Activated naive CD8-positive, alpha-beta T cell treated with anti-CD3 and anti-CD28 coated beads, Interleukin-2, amount 10 ng/mL, durations not matched to agents 7 days and 5 days (primary cell): ENCODE measurements around the gene C1QL2. TPM values are rescaled to one million over a fixed set of nuclear protein-coding genes. Genes with fewer than 3 reads are reported as not detected.

Experiments used
- ATAC-seq: fragments of 150-1000 bp; cut with Tn5 transposase; one replicate; pipeline ENCODE4 v1.10.0; 2021; ENCODE audit warnings: low read depth, moderate library complexity
- POLR2A ChIA-PET: fragments of 350-600 bp; sonication (Branson Sonifier 250); formaldehyde crosslinking; loops from one replicate; lab custom pipeline; 2021; ENCODE audit warnings: antibody characterized with exemption; lab: Charles Lee
- DNase-seq: peaks from one replicate; pipeline ENCODE4 v3.0.0; 2021
- H3K27ac Mint-ChIP-seq: one replicate; pipeline ENCODE4 v1.8.0; 2022; ENCODE audit warnings: mild to moderate bottlenecking, mixed read lengths
- H3K27me3 Mint-ChIP-seq: one replicate; pipeline ENCODE4 v1.8.0; 2022; ENCODE audit warnings: mild to moderate bottlenecking, moderate library complexity, mixed read lengths
- H3K36me3 Mint-ChIP-seq: one replicate; pipeline ENCODE4 v1.8.0; 2021; ENCODE audit warnings: mild to moderate bottlenecking, mixed read lengths
- H3K4me1 Mint-ChIP-seq: one replicate; pipeline ENCODE4 v1.8.0; 2021; ENCODE audit warnings: mixed read lengths
- H3K4me3 Mint-ChIP-seq: one replicate; pipeline ENCODE4 v1.8.0; 2022; ENCODE audit warnings: mild to moderate bottlenecking, moderate library complexity, mixed read lengths
- H3K9me3 Mint-ChIP-seq: one replicate; pipeline ENCODE4 v1.8.0; 2021; ENCODE audit warnings: mixed read lengths
- total RNA-seq, 2 experiments: library from RNA; stranded (reverse); gene quantifications; one replicate each; pipeline ENCODE4 v1.2.3, GENCODE V29; 2021

The C1QL2 gene
- total RNA-seq, 2 experiments from 2014 or later: not detected

- no peaks in the 10 kb centered on the region for H3K4me1 Mint-ChIP-seq
- no peaks in the 10 kb centered on the region for H3K36me3 Mint-ChIP-seq
Measured at GRCh38 chr2:119147776-119148715, 10.5 kb downstream of the C1QL2 start.

GRCh38 chr2:119144806-119145205, 13.7 kb downstream of the C1QL2 start:
- ATAC-seq (no peak), DNase-seq (no peak)
- H3K36me3 Mint-ChIP-seq: no peaks in the 10 kb centered on the region
- POLR2A ChIA-PET: no interaction called here
- no peaks in the 10 kb centered on the region for H3K9me3 Mint-ChIP-seq
- no peak overlapping the region for H3K4me3 Mint-ChIP-seq
- no peaks in the 10 kb centered on the region for H3K4me1 Mint-ChIP-seq
- no peak overlapping the region for H3K27ac Mint-ChIP-seq
- peaks cover 4% of the 10 kb centered on the region for H3K27me3 Mint-ChIP-seq

More at GRCh38 chr2:119147776-119148715, 10.5 kb downstream of the C1QL2 start:
- no peak overlapping the region for H3K4me3 Mint-ChIP-seq
- ATAC-seq (no peak), DNase-seq (no peak)
- H3K9me3 Mint-ChIP-seq: no peaks in the 10 kb centered on the region
- H3K27ac Mint-ChIP-seq: no peak overlapping the region
- POLR2A ChIA-PET: no interaction called here
- H3K27me3 Mint-ChIP-seq: peaks cover 17% of the 10 kb centered on the region

- no peak overlapping the region for H3K4me3 Mint-ChIP-seq
- H3K9me3 Mint-ChIP-seq: no peaks in the 10 kb centered on the region
- DNase-seq (no peak), ATAC-seq (no peak)
- POLR2A ChIA-PET: no interaction called here
- H3K27me3 Mint-ChIP-seq: peaks cover 3% of the 10 kb centered on the region
- H3K27ac Mint-ChIP-seq: no peak overlapping the region
- no peaks in the 10 kb centered on the region for H3K4me1 Mint-ChIP-seq
- H3K36me3 Mint-ChIP-seq: no peaks in the 10 kb centered on the region
Measured at GRCh38 chr2:119142824-119143223, 15.7 kb downstream of the C1QL2 start.

- no peaks in the 10 kb centered on the region for H3K4me1 Mint-ChIP-seq
- ATAC-seq (no peak), DNase-seq (no peak)
Measured at GRCh38 chr2:119137502-119137901, 21.0 kb downstream of the C1QL2 start.

GRCh38 chr2:119136872-119137271, 21.7 kb downstream of the C1QL2 start:
- ATAC-seq (no peak), DNase-seq (no peak)
- Mint-ChIP-seq H3K27ac (no peak overlapping the region), H3K36me3 (no peaks in the 10 kb centered on the region), H3K4me3 (no peak overlapping the region), H3K9me3 (no peaks in the 10 kb centered on the region), H3K4me1 (no peaks in the 10 kb centered on the region), H3K27me3 (peaks cover 2% of the 10 kb centered on the region)
- POLR2A ChIA-PET: no interaction called here

More at GRCh38 chr2:119137502-119137901, 21.0 kb downstream of the C1QL2 start:
- POLR2A ChIA-PET: no interaction called here
- Mint-ChIP-seq H3K36me3 (no peaks in the 10 kb centered on the region), H3K27ac (no peak overlapping the region), H3K9me3 (no peaks in the 10 kb centered on the region), H3K27me3 (peaks cover 4% of the 10 kb centered on the region), H3K4me3 (no peak overlapping the region)

GRCh38 chr2:119136093-119136492, 22.5 kb downstream of the C1QL2 start:
- Mint-ChIP-seq H3K27me3 (peaks cover 2% of the 10 kb centered on the region), H3K36me3 (no peaks in the 10 kb centered on the region), H3K4me3 (no peak overlapping the region), H3K4me1 (no peaks in the 10 kb centered on the region), H3K9me3 (no peaks in the 10 kb centered on the region), H3K27ac (no peak overlapping the region)
- DNase-seq (no peak), ATAC-seq (no peak)
- POLR2A ChIA-PET: no interaction called here

- Mint-ChIP-seq H3K36me3 (no peaks in the 10 kb centered on the region), H3K27ac (no peak overlapping the region), H3K27me3 (peaks cover 3% of the 10 kb centered on the region), H3K4me1 (no peaks in the 10 kb centered on the region), H3K9me3 (no peaks in the 10 kb centered on the region), H3K4me3 (no peak overlapping the region)
- ATAC-seq: no peak
- no peak for DNase-seq
- POLR2A ChIA-PET: no interaction called here
Measured at GRCh38 chr2:119134775-119135174, 23.8 kb downstream of the C1QL2 start.

GRCh38 chr2:119126650-119127049, 31.9 kb downstream of the C1QL2 start:
- H3K27me3 Mint-ChIP-seq: peaks cover 1% of the 10 kb centered on the region
- no peaks in the 10 kb centered on the region for H3K36me3 Mint-ChIP-seq
- H3K9me3 Mint-ChIP-seq: no peaks in the 10 kb centered on the region
- POLR2A ChIA-PET: no interaction called here
- no peak overlapping the region for H3K4me3 Mint-ChIP-seq
- DNase-seq (peak; percentile 63), ATAC-seq (no peak)
- H3K27ac Mint-ChIP-seq: no peak overlapping the region
- H3K4me1 Mint-ChIP-seq: no peaks in the 10 kb centered on the region

GRCh38 chr2:119123389-119123788, 35.2 kb downstream of the C1QL2 start:
- POLR2A ChIA-PET: no interaction called here
- ATAC-seq (no peak), DNase-seq (no peak)
- no peaks in the 10 kb centered on the region for H3K27me3 Mint-ChIP-seq
- H3K4me1 Mint-ChIP-seq: no peaks in the 10 kb centered on the region
- no peaks in the 10 kb centered on the region for H3K36me3 Mint-ChIP-seq
- H3K27ac Mint-ChIP-seq: no peak overlapping the region
- H3K9me3 Mint-ChIP-seq: no peaks in the 10 kb centered on the region
- no peak overlapping the region for H3K4me3 Mint-ChIP-seq

- no peak overlapping the region for H3K27ac Mint-ChIP-seq
- no peaks in the 10 kb centered on the region for H3K27me3 Mint-ChIP-seq
- POLR2A ChIA-PET: no interaction called here
- H3K36me3 Mint-ChIP-seq: no peaks in the 10 kb centered on the region
- no peak for ATAC-seq
- no peaks in the 10 kb centered on the region for H3K9me3 Mint-ChIP-seq
- no peaks in the 10 kb centered on the region for H3K4me1 Mint-ChIP-seq
- no peak overlapping the region for H3K4me3 Mint-ChIP-seq
- no peak for DNase-seq
Measured at GRCh38 chr2:119122663-119123062, 35.9 kb downstream of the C1QL2 start.

GRCh38 chr2:119119999-119120756, 38.4 kb downstream of the C1QL2 start:
- Mint-ChIP-seq H3K9me3 (no peaks in the 10 kb centered on the region), H3K27me3 (peaks cover 3% of the 10 kb centered on the region), H3K4me3 (no peak overlapping the region), H3K4me1 (no peaks in the 10 kb centered on the region), H3K27ac (no peak overlapping the region), H3K36me3 (no peaks in the 10 kb centered on the region)
- DNase-seq: no peak
- ATAC-seq: no peak
- POLR2A ChIA-PET: no interaction called here

- Mint-ChIP-seq H3K4me1 (no peaks in the 10 kb centered on the region), H3K27ac (no peak overlapping the region), H3K27me3 (peaks cover 3% of the 10 kb centered on the region), H3K9me3 (no peaks in the 10 kb centered on the region), H3K36me3 (no peaks in the 10 kb centered on the region), H3K4me3 (no peak overlapping the region)
- ATAC-seq (no peak), DNase-seq (no peak)
- POLR2A ChIA-PET: no interaction called here
Measured at GRCh38 chr2:119119076-119119785, 39.3 kb downstream of the C1QL2 start.
